Measurements from ENCODE around the gene DYDC1.

The DYDC1 gene

DNA sequence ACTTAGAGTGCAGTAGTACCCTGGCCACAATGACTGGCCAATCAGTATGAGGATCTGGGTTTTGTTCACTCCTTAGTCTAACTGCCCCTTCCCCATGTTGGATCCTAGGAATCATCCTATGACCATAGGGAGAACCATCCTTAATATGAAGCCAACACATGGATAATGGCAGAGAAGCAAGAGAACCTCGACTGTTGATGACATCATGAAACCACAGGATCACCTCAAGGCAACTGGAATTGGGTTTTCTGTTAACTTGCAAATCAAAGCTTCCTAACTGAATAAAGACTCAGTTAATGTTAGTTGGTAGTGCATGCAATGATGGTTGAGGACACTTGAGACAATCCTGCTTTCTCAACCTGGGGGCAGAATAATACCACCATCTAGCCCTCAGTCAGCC lies 48.5 kb upstream of the DYDC1 start:
- H3K9ac ChIP-seq (ENCODE audit: low read length): no peak overlapping the region
- H3K4me3 ChIP-seq (ENCODE audit: insufficient read depth, low read length, poor library complexity, severe bottlenecking): no peak overlapping the region
- no peak overlapping the region for H2AFZ ChIP-seq (ENCODE audit: low read depth, low read length, severe bottlenecking)
- H3K9me3 ChIP-seq (ENCODE audit: insufficient read depth, low read length): no peaks in the 10 kb centered on the region
- H3K4me2 ChIP-seq (ENCODE audit: low read depth, low read length, poor library complexity, severe bottlenecking): no peak overlapping the region
- H3K9me2 ChIP-seq (replicated peaks; ENCODE audit: insufficient read depth, low read length): no peaks in the 10 kb centered on the region
- no peaks in the 10 kb centered on the region for H3K27me3 ChIP-seq (ENCODE audit: low read length)
- no peaks in the 10 kb centered on the region for H4K20me1 ChIP-seq (ENCODE audit: low read depth, low read length)
- H3F3A ChIP-seq (ENCODE audit: insufficient read depth): no peaks in the 10 kb centered on the region
- no peaks in the 10 kb centered on the region for H3K79me2 ChIP-seq (ENCODE audit: insufficient read depth, low read length)
- TF ChIP-seq, protein P1, sequence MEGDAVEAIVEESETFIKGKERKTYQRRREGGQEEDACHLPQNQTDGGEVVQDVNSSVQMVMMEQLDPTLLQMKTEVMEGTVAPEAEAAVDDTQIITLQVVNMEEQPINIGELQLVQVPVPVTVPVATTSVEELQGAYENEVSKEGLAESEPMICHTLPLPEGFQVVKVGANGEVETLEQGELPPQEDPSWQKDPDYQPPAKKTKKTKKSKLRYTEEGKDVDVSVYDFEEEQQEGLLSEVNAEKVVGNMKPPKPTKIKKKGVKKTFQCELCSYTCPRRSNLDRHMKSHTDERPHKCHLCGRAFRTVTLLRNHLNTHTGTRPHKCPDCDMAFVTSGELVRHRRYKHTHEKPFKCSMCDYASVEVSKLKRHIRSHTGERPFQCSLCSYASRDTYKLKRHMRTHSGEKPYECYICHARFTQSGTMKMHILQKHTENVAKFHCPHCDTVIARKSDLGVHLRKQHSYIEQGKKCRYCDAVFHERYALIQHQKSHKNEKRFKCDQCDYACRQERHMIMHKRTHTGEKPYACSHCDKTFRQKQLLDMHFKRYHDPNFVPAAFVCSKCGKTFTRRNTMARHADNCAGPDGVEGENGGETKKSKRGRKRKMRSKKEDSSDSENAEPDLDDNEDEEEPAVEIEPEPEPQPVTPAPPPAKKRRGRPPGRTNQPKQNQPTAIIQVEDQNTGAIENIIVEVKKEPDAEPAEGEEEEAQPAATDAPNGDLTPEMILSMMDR (IDR thresholded peaks at IDR 0.05; ENCODE audit: insufficient read depth, low read length, poor library complexity, severe bottlenecking): no peak
- no peak for TF ChIP-seq EZH2phosphoT487 (conservative IDR thresholded peaks at IDR 0.05; ENCODE audit: low read length)
- no peaks in the 10 kb centered on the region for H3K36me3 ChIP-seq (ENCODE audit: low read length)
- H3K27ac ChIP-seq (ENCODE audit: low read depth, low read length): no peak overlapping the region

DNA sequence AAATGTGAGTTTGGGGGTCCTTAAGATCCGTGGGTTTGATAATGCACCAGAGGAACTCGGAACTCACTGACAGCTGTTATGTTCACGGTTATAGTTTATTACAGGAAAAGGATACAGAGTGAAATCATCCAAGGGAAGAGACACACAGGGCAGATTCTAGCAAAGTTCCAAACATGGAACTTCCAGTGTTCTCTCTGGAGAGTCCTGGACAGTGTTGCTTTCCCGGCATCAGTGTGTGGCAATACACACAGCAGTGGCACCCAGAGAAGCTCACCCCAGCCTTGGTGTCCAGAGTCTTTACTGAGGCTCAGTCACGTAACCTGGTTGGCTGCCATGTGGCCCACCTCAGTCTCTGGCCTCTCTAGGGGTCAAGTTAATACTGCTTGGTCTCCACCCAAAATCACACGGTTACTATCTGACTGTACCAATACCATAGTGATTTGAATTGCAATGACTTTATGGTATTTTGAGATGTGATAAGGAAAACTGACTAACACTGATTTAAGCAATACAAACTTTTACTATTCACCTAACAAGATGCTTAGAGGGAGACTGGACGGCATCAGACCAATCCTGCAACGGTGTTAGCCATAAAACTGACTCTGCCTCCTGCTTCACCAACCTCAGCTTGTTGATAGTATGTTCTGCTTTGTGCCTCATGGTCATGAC lies 43.7 kb upstream of the DYDC1 start:
- H3K27me3 ChIP-seq (ENCODE audit: low read length): no peaks in the 10 kb centered on the region
- H3K9ac ChIP-seq (ENCODE audit: low read length): no peak overlapping the region
- TF ChIP-seq EZH2phosphoT487 (conservative IDR thresholded peaks at IDR 0.05; ENCODE audit: low read length): no peak
- TF ChIP-seq, protein P1 (IDR thresholded peaks at IDR 0.05; ENCODE audit: insufficient read depth, low read length, poor library complexity, severe bottlenecking): no peak
- no peaks in the 10 kb centered on the region for H3K9me2 ChIP-seq (replicated peaks; ENCODE audit: insufficient read depth, low read length)
- H4K20me1 ChIP-seq (ENCODE audit: low read depth, low read length): no peaks in the 10 kb centered on the region
- no peaks in the 10 kb centered on the region for H3F3A ChIP-seq (ENCODE audit: insufficient read depth)
- H3K27ac ChIP-seq (ENCODE audit: low read depth, low read length): no peak overlapping the region
- no peak overlapping the region for H3K4me3 ChIP-seq (ENCODE audit: insufficient read depth, low read length, poor library complexity, severe bottlenecking)
- no peaks in the 10 kb centered on the region for H3K36me3 ChIP-seq (ENCODE audit: low read length)
- H3K79me2 ChIP-seq (ENCODE audit: insufficient read depth, low read length): no peaks in the 10 kb centered on the region
- H3K9me3 ChIP-seq (ENCODE audit: insufficient read depth, low read length): no peaks in the 10 kb centered on the region
- H3K4me2 ChIP-seq (ENCODE audit: low read depth, low read length, poor library complexity, severe bottlenecking): no peak overlapping the region
- H2AFZ ChIP-seq (ENCODE audit: low read depth, low read length, severe bottlenecking): no peak overlapping the region

DNA sequence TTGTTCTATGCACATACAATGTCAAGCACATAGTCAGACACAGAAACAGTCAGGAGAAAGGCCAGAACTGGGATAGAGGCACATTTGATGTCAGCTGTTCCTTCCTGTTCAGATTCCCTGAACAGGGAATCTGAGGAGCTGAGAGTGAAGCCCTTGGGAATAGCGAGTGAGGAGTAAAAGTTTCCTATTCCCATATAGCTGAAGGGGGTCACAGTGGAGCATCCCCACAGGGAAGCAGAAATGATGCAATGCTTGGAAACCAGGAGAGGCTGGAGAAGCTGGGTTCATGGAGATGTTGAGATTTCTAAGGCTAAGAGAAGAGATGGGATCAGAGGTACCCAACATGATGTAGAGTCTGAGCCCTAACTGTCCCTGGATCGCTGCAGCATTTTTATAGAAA lies 40.5 kb upstream of the DYDC1 start:
- H3K9me3 ChIP-seq (ENCODE audit: insufficient read depth, low read length): no peaks in the 10 kb centered on the region
- H3K27me3 ChIP-seq (ENCODE audit: low read length): no peaks in the 10 kb centered on the region
- no peaks in the 10 kb centered on the region for H3F3A ChIP-seq (ENCODE audit: insufficient read depth)
- no peak overlapping the region for H3K27ac ChIP-seq (ENCODE audit: low read depth, low read length)
- no peak overlapping the region for H3K4me2 ChIP-seq (ENCODE audit: low read depth, low read length, poor library complexity, severe bottlenecking)
- no peak overlapping the region for H3K4me3 ChIP-seq (ENCODE audit: insufficient read depth, low read length, poor library complexity, severe bottlenecking)
- no peaks in the 10 kb centered on the region for H3K9me2 ChIP-seq (replicated peaks; ENCODE audit: insufficient read depth, low read length)
- TF ChIP-seq, protein P1 (IDR thresholded peaks at IDR 0.05; ENCODE audit: insufficient read depth, low read length, poor library complexity, severe bottlenecking): no peak
- no peak for TF ChIP-seq EZH2phosphoT487 (conservative IDR thresholded peaks at IDR 0.05; ENCODE audit: low read length)
- H3K36me3 ChIP-seq (ENCODE audit: low read length): no peaks in the 10 kb centered on the region
- H3K9ac ChIP-seq (ENCODE audit: low read length): no peak overlapping the region
- H4K20me1 ChIP-seq (ENCODE audit: low read depth, low read length): no peaks in the 10 kb centered on the region
- no peak overlapping the region for H2AFZ ChIP-seq (ENCODE audit: low read depth, low read length, severe bottlenecking)
- H3K79me2 ChIP-seq (ENCODE audit: insufficient read depth, low read length): no peaks in the 10 kb centered on the region
